PC-9 (cell line): ENCODE results near the gene CFAP119.

Experiments
- EZH2 ChIP-seq: fragments of 200-600 bp; sonication (generic); IDR thresholded peaks from 2 replicates; pipeline ENCODE4 v1.8.0; 2017; ENCODE audit warnings: antibody characterized with exemption, low read depth
- TF ChIP-seq, protein P1 (sequence below): fragments of 200-600 bp; sonication (generic); conservative IDR thresholded peaks from 2 replicates; pipeline ENCODE4 v1.6.1; 2017; ENCODE audit warnings: mixed run types, antibody characterized with exemption, mild to moderate bottlenecking, moderate library complexity

DNA sequence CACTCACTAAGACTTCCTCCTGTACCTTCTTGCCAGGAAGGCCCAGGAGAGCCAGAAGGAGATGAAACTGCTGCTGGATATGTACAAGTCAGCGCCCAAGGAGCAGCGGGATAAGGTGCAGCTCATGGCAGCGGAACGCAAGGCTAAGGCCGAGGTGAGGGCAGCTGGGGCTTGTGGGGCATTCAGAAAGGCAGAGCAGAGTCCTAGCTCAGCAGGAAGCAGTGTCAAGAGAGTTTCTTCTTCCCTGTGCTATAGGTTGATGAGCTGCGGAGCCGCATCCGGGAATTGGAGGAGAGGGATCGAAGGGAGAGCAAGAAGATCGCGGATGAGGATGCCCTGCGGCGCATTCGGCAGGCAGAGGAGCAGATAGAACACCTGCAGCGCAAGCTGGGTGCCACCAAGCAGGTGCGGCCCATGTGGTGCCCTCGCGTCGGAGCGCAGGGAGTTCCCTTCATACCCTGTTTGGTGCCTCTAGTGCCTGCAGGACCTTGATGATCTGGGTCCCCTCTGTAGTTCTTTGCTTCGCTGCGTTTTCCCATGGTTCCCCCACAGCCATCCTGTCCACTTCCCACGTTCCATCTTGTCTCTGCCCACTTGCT lies 6.8 kb upstream of the CFAP119 start:
- no peak for TF ChIP-seq EZH2
- TF ChIP-seq, protein P1, sequence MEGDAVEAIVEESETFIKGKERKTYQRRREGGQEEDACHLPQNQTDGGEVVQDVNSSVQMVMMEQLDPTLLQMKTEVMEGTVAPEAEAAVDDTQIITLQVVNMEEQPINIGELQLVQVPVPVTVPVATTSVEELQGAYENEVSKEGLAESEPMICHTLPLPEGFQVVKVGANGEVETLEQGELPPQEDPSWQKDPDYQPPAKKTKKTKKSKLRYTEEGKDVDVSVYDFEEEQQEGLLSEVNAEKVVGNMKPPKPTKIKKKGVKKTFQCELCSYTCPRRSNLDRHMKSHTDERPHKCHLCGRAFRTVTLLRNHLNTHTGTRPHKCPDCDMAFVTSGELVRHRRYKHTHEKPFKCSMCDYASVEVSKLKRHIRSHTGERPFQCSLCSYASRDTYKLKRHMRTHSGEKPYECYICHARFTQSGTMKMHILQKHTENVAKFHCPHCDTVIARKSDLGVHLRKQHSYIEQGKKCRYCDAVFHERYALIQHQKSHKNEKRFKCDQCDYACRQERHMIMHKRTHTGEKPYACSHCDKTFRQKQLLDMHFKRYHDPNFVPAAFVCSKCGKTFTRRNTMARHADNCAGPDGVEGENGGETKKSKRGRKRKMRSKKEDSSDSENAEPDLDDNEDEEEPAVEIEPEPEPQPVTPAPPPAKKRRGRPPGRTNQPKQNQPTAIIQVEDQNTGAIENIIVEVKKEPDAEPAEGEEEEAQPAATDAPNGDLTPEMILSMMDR, result no peak
